ENCODE data around the gene GTF2A1L. TPM values are rescaled to one million over a fixed set of nuclear protein-coding genes. Genes with fewer than 3 reads are reported as not detected.

Gene GTF2A1L
- total and polyA plus RNA-seq, 2 experiments from 2014 or later: 0.65 to 0.94 TPM

- ATAC-seq: no peak
- no peak overlapping the region for H3K27ac Mint-ChIP-seq
- Histone ChIP-seq H3K9me2 (ENCODE audit: insufficient read depth) (no peaks in the 10 kb centered on the region), H3K36me3 (ENCODE audit: insufficient read depth) (no peaks in the 10 kb centered on the region), H3K4me1 (ENCODE audit: insufficient read depth) (no peaks in the 10 kb centered on the region), H3F3A (replicated peaks; ENCODE audit: low read depth) (no peaks in the 10 kb centered on the region), H3K4me2 (no peak overlapping the region), H3K27ac (ENCODE audit: low read depth) (no peak overlapping the region), H2AFZ (no peak overlapping the region), H4K20me1 (replicated peaks; ENCODE audit: insufficient read depth) (no peaks in the 10 kb centered on the region), H3K79me2 (replicated peaks; ENCODE audit: insufficient read depth) (no peaks in the 10 kb centered on the region), H3K4me3 (no peak overlapping the region), H3K27me3 (ENCODE audit: insufficient read depth) (no peaks in the 10 kb centered on the region)
- no peak for DNase-seq (ENCODE audit: low spot score)
- H3K9me3 Mint-ChIP-seq: no peaks in the 10 kb centered on the region
- H3K36me3 Mint-ChIP-seq (ENCODE audit: low read depth): no peaks in the 10 kb centered on the region
- H3K27me3 Mint-ChIP-seq (ENCODE audit: insufficient read depth, low read depth, poor library complexity): peaks cover 2% of the 10 kb centered on the region
- no peaks in the 10 kb centered on the region for H3K4me1 Mint-ChIP-seq
- TF ChIP-seq STAT1 (IDR thresholded peaks at IDR 0.05; ENCODE audit: unreplicated experiment) (no peak), ZNF462 (CRISPR knock-in tag; IDR thresholded peaks at IDR 0.05) (no peak), NANOG (IDR thresholded peaks at IDR 0.05; ENCODE audit: borderline replicate concordance) (no peak), ZNF331 (CRISPR knock-in tag; IDR thresholded peaks at IDR 0.05; ENCODE audit: low read depth) (no peak), ETS1 (IDR thresholded peaks at IDR 0.05) (no peak), ZNF114 (CRISPR knock-in tag; IDR thresholded peaks at IDR 0.05) (no peak), CREB1 (CRISPR knock-in tag; IDR thresholded peaks at IDR 0.05; ENCODE audit: low read depth) (no peak), EZH2 (IDR thresholded peaks at IDR 0.05; ENCODE audit: low read depth, unreplicated experiment) (no peak), POLR2AphosphoS5 (IDR thresholded peaks at IDR 0.05; ENCODE audit: low read depth) (no peak), REST (IDR thresholded peaks at IDR 0.05; ENCODE audit: unreplicated experiment) (no peak), EZH2phosphoT487 (IDR thresholded peaks at IDR 0.05; ENCODE audit: unreplicated experiment) (no peak), CTCF (conservative IDR thresholded peaks at IDR 0.05; ENCODE audit: low read depth in 2 of 2) (no peak), JUNB (IDR thresholded peaks at IDR 0.05; ENCODE audit: unreplicated experiment) (no peak)
- no peak overlapping the region for H3K4me3 Mint-ChIP-seq
Measured at GRCh38 chr2:48597492-48597891, 20.2 kb upstream of the GTF2A1L start.
